Vagina (tissue), 2 donors: ENCODE measurements around the gene ZNF541. TPM values are rescaled to one million over a fixed set of nuclear protein-coding genes. Genes with fewer than 3 reads are reported as not detected.

Experiments
- DNase-seq, 2 donors: peaks; one replicate each; pipeline ENCODE4 v3.0.0-alpha.2; 2017; ENCODE audit errors: extremely low spot score in 2 of 2
- H3K27ac ChIP-seq: fragments of 200-600 bp; sonication (generic); one replicate; pipeline ENCODE4 v1.5.1; 2019
- H3K27me3 ChIP-seq: fragments of 200-600 bp; sonication (generic); one replicate; pipeline ENCODE4 v1.5.1; 2019
- H3K36me3 ChIP-seq, 2 donors: fragments of 200-600 bp; sonication (generic); one replicate each; pipeline ENCODE4 v1.5.1; 2017 to 2019
- H3K4me1 ChIP-seq: fragments of 200-600 bp; sonication (generic); one replicate; pipeline ENCODE4 v1.5.1; 2019
- H3K4me3 ChIP-seq, 2 donors: fragments of 200-600 bp; sonication (generic); 1 replicate in 1 of 2; 2 replicates in 1 of 2; pipeline ENCODE4 v1.5.1; 2016 to 2019
- H3K9me3 ChIP-seq: fragments of 200-600 bp; sonication (generic); one replicate; pipeline ENCODE4 v1.5.1; 2019
- POLR2A ChIP-seq, 2 donors: fragments of 450-650 bp; IDR thresholded peaks; one replicate each; pipeline ENCODE4 v1.6.1; 2017; ENCODE audit warnings: antibody characterized with exemption in 2 of 2, mild to moderate bottlenecking in 2 of 2, moderate library complexity in 2 of 2
- POLR2AphosphoS5 ChIP-seq, 2 donors: sonication (generic); formaldehyde crosslinking; IDR thresholded peaks; one replicate each; pipeline ENCODE4 v1.9.0; 2017; ENCODE audit warnings: antibody characterized with exemption in 2 of 2, mild to moderate bottlenecking in 2 of 2, low read depth in 1 of 2; ENCODE audit not compliant: insufficient read depth in 1 of 2
- intact Hi-C: fragments of 100-400 bp; cut with DNase I; formaldehyde crosslinking; loops from one replicate; pipeline ENCODE4 v1.15.1; 2023
- small RNA-seq: library from RNA; depleted of rRNA; stranded (forward); fragments of <200 nt; gene quantifications from one replicate; pipeline ENCODE3, GENCODE V24; 2016
- total RNA-seq: library from RNA; depleted of rRNA; stranded (reverse); fragments of >200 nt; gene quantifications from one replicate; pipeline ENCODE4 v1.2.3, GENCODE V29; 2016
- TF ChIP-seq, protein P1 (sequence below), 3 experiments: fragments of 450-650 bp in 2 of 3; fragments of 200-600 bp in 1 of 3; sonication (generic) in 1 of 3; IDR thresholded peaks; one replicate each; pipeline ENCODE4 v1.5.1; 2017 to 2019; ENCODE audit warnings: antibody characterized with exemption in 3 of 3, mild to moderate bottlenecking in 2 of 3, moderate library complexity in 2 of 3

Gene ZNF541
- total RNA-seq, 1 donor from 2014 or later = not detected

DNA sequence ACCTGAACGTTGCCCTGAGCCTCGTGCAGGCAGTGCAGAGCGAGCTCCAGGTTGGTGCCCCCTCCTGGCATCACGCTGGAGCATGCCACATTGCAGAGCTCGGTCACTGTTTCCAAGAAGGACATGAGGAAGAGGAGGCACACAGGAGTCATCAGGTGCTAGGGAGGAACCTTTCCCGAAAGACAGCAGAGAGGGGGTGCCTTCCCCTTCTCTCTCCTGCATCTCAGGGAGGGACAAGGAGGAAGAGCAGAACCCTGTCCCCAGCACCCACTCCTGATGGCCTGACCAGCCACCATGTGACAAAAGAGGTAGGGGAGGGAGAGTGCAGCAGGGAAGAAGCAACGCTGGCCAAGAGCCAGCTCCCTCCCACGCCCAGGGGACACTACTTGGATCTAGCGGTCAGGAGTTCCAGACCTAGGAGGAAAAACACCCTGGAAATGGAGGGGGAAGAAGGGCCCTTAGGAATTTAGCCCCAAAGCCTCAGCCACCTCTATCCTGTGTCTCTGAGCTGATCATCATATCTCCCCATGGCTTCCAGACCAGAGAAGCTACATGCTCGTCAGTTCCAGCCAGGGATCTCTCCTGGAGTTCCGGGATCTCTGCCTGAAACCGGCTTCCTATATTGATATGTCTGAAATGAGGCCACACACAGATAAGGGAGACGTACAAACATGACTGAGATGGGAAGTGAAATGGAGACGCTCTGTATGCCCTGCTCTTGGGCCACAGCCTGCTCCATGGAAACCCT lies 41.1 kb downstream of the ZNF541 start:
- TF ChIP-seq POLR2AphosphoS5 (IDR thresholded peaks at IDR 0.05; ENCODE audit: insufficient read depth in 1 of 2, low read depth in 1 of 2) (no peak), POLR2A (IDR thresholded peaks at IDR 0.05) (no peak)
- TF ChIP-seq, protein P1, sequence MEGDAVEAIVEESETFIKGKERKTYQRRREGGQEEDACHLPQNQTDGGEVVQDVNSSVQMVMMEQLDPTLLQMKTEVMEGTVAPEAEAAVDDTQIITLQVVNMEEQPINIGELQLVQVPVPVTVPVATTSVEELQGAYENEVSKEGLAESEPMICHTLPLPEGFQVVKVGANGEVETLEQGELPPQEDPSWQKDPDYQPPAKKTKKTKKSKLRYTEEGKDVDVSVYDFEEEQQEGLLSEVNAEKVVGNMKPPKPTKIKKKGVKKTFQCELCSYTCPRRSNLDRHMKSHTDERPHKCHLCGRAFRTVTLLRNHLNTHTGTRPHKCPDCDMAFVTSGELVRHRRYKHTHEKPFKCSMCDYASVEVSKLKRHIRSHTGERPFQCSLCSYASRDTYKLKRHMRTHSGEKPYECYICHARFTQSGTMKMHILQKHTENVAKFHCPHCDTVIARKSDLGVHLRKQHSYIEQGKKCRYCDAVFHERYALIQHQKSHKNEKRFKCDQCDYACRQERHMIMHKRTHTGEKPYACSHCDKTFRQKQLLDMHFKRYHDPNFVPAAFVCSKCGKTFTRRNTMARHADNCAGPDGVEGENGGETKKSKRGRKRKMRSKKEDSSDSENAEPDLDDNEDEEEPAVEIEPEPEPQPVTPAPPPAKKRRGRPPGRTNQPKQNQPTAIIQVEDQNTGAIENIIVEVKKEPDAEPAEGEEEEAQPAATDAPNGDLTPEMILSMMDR (IDR thresholded peaks at IDR 0.05) = no peak
- intact Hi-C loops = no loop called here
- no peak overlapping the region for H3K4me3 ChIP-seq
- H3K4me1 ChIP-seq = no peaks in the 10 kb centered on the region
- no peaks in the 10 kb centered on the region for H3K9me3 ChIP-seq
- H3K36me3 ChIP-seq = no peaks in the 10 kb centered on the region
- no peaks in the 10 kb centered on the region for H3K27me3 ChIP-seq
- DNase-seq = no peak
- no peak overlapping the region for H3K27ac ChIP-seq

DNA sequence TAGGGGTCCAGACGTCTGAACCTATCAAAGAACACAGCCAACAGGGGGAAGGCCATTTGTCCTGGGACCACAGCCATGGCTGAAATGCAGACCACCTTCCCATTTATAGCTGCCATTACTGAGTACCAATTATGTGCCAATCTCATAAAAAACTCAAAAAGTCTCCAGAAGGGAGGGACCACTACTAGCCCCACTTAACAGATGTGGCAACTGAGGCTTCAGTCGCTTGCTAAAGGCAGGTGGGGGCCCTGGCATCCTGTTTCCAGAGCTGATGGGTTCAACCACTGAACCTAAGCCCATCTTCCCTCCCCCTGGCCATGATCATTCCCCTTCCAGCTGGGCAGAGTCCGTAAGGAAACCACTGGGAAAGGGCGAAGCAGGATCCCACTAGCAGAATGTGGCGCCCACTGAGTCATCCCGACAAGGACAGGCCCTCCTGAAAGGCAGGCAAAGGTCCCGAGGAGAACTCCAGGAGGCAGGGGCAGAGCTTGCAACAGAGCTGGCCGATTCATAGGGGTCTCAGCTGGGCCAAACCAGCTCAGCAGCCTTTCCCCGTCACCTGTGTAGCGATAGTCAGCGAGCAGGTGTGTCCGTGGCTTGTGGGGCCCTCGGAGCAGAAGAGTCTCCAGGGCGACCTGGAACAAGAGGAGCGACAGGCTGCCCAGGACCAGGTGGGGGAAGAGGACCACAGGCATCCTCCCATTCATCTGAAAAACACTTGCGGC lies 43.8 kb downstream of the ZNF541 start:
- intact Hi-C loops = no loop called here
- Histone ChIP-seq H3K36me3 (no peaks in the 10 kb centered on the region), H3K9me3 (no peaks in the 10 kb centered on the region), H3K27me3 (no peaks in the 10 kb centered on the region), H3K27ac (no peak overlapping the region), H3K4me1 (no peaks in the 10 kb centered on the region), H3K4me3 (no peak overlapping the region)
- no peak for TF ChIP-seq POLR2A (IDR thresholded peaks at IDR 0.05)
- TF ChIP-seq, protein P1 (IDR thresholded peaks at IDR 0.05) = no peak
- no peak for TF ChIP-seq POLR2AphosphoS5 (IDR thresholded peaks at IDR 0.05; ENCODE audit: insufficient read depth in 1 of 2, low read depth in 1 of 2)
- no peak for DNase-seq

DNA sequence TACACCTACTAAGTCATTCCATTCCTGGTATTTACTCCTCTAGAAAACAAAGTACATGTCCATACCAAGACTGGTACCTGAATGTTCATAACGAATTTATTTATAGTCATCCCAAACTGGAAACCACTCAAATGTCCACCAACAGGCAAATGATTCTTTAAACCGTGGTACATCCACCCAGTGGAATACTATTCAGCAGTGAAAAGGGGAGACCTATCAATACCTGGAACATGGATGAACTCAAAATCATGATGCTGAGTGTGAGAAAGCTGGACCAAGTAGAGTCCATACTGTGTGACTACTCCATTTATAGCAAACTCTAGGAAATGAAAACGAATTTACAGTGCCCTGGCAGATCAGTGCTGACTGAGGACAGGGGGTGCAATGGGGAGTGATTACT lies 46.1 kb downstream of the ZNF541 start:
- TF ChIP-seq POLR2A (IDR thresholded peaks at IDR 0.05) = no peak
- no peak for TF ChIP-seq POLR2AphosphoS5 (IDR thresholded peaks at IDR 0.05; ENCODE audit: insufficient read depth in 1 of 2, low read depth in 1 of 2)
- TF ChIP-seq, protein P1 (IDR thresholded peaks at IDR 0.05) = no peak
- intact Hi-C loops = no loop called here
- Histone ChIP-seq H3K9me3 (no peaks in the 10 kb centered on the region), H3K4me1 (no peaks in the 10 kb centered on the region), H3K27me3 (no peaks in the 10 kb centered on the region), H3K36me3 (no peaks in the 10 kb centered on the region), H3K4me3 (no peak overlapping the region), H3K27ac (no peak overlapping the region)
- DNase-seq = no peak

DNA sequence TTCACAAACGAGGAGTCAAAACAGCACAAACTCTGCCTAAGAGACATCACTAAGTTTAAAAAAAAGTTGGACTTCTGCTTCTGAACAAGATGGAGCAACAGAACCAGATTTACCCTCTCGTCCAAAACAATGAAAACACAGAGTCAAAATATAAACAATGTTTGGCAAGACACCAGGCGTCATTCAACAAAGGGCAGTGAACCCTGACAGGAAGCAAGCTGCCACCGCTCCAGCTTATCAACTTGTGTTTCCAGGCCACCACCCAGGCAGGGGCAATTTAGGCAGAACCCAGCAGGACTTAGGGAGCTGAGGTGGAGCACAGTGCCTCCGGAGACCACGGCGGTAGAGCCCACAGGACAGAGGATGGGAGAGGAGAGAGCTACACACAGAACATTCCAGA lies 49.5 kb downstream of the ZNF541 start:
- Histone ChIP-seq H3K9me3 (no peaks in the 10 kb centered on the region), H3K27ac (peak overlapping the region; percentile 2), H3K4me1 (no peaks in the 10 kb centered on the region), H3K4me3 (no peak overlapping the region), H3K36me3 (no peaks in the 10 kb centered on the region), H3K27me3 (no peaks in the 10 kb centered on the region)
- no peak for DNase-seq
- intact Hi-C loops = loop anchor here (5.0 kb wide), 1 partner anchor 1614 kb away; no protein-coding TSS in a partner anchor
- TF ChIP-seq POLR2AphosphoS5 (IDR thresholded peaks at IDR 0.05; ENCODE audit: insufficient read depth in 1 of 2, low read depth in 1 of 2) (no peak), POLR2A (IDR thresholded peaks at IDR 0.05) (no peak)
- TF ChIP-seq, protein P1 (IDR thresholded peaks at IDR 0.05) = no peak

Small RNAs within 50 kb of the gene (small RNA-seq; reads per million reads assigned to genes)
- not detected for gene RN7SL322P

Other genes with a start within 250 kb of the ZNF541 start
- gene C5AR2, start 241.0 kb downstream of the ZNF541 start, total RNA-seq = 15.2 TPM
- 15.2 TPM for gene DHX34, start 223.8 kb downstream of the ZNF541 start, total RNA-seq
- 20.6 TPM for gene MEIS3, start 153.6 kb downstream of the ZNF541 start, total RNA-seq
- 0.49 TPM for gene SLC8A2, start 101.3 kb downstream of the ZNF541 start, total RNA-seq
- 9.6 TPM for gene KPTN, start 88.9 kb downstream of the ZNF541 start, total RNA-seq
- gene NAPA, start 58.1 kb downstream of the ZNF541 start, total RNA-seq = 108 TPM
- gene BICRA, start 36.0 kb upstream of the ZNF541 start, total RNA-seq = 5.2 TPM
- 125 TPM for gene EHD2, start 140.3 kb upstream of the ZNF541 start, total RNA-seq
- gene NOP53, start 172.4 kb upstream of the ZNF541 start, total RNA-seq = 517 TPM
- gene SELENOW, start 205.6 kb upstream of the ZNF541 start, total RNA-seq = 442 TPM
- not detected for gene TPRX1, start 231.4 kb upstream of the ZNF541 start, total RNA-seq
- gene CRX, start 248.8 kb upstream of the ZNF541 start, total RNA-seq = not detected